Measurements from ENCODE around the gene CAB39L. TPM values are rescaled to one million over a fixed set of nuclear protein-coding genes. Genes with fewer than 3 reads are reported as not detected.
"Not testable (repeated sequence)": the region's sequence is repeated elsewhere in the genome, so short reads cannot be mapped to it uniquely, and the experiment has no call there.

CAB39L gene
- polyA plus RNA-seq, 6 donors from 2014 or later: 2.7 to 6.8 (median 5.4) TPM

- Mint-ChIP-seq H3K27ac (peak overlapping the region in 3 of 6 donors; percentile 10 to 66 (median 11)), H3K36me3 (peaks cover 0 to 14% of the 10 kb centered on the region in 2 donors)
- not testable (repeated sequence) for H3K4me1 Mint-ChIP-seq; H3K9me3 Mint-ChIP-seq; ATAC-seq (ENCODE audit: low read depth in 2 of 2); H3K4me3 Mint-ChIP-seq; H3K27me3 Mint-ChIP-seq; DNase-seq
Observed at GRCh38 chr13:49294723-49295122, 149.1 kb downstream of the CAB39L start.

GRCh38 chr13:49292742-49293486, 150.9 kb downstream of the CAB39L start:
- H3K27ac Mint-ChIP-seq: peak overlapping the region in 1 of 6 donors; percentile 81
- H3K27me3 Mint-ChIP-seq: no peaks in the 10 kb centered on the region
- H3K4me3 Mint-ChIP-seq: no peak overlapping the region
- no peaks in the 10 kb centered on the region for H3K9me3 Mint-ChIP-seq
- no peak for DNase-seq
- H3K4me1 Mint-ChIP-seq: peaks cover 0 to 4% (median 2%) of the 10 kb centered on the region in 3 donors
- H3K36me3 Mint-ChIP-seq: peaks cover 0 to 21% of the 10 kb centered on the region in 2 donors
- no peak for ATAC-seq (ENCODE audit: low read depth in 2 of 2)

- no peaks in the 10 kb centered on the region for H3K9me3 Mint-ChIP-seq
Observed at GRCh38 chr13:49288458-49288857, 155.4 kb downstream of the CAB39L start.

GRCh38 chr13:49287995-49288394, 155.9 kb downstream of the CAB39L start:
- DNase-seq (no peak), ATAC-seq (ENCODE audit: low read depth in 2 of 2) (no peak)
- Mint-ChIP-seq H3K4me1 (no peaks in the 10 kb centered on the region), H3K9me3 (no peaks in the 10 kb centered on the region), H3K27ac (no peak overlapping the region), H3K36me3 (peaks cover 0 to 21% of the 10 kb centered on the region in 2 donors), H3K4me3 (no peak overlapping the region), H3K27me3 (no peaks in the 10 kb centered on the region)

More at GRCh38 chr13:49288458-49288857, 155.4 kb downstream of the CAB39L start:
- DNase-seq: no peak
- ATAC-seq (ENCODE audit: low read depth in 2 of 2): no peak
- Mint-ChIP-seq H3K36me3 (peaks cover 0 to 26% of the 10 kb centered on the region in 2 donors), H3K4me3 (no peak overlapping the region), H3K27ac (no peak overlapping the region), H3K27me3 (no peaks in the 10 kb centered on the region), H3K4me1 (no peaks in the 10 kb centered on the region)

- DNase-seq (no peak), ATAC-seq (ENCODE audit: low read depth in 2 of 2) (no peak)
- Mint-ChIP-seq H3K4me1 (no peaks in the 10 kb centered on the region), H3K27me3 (no peaks in the 10 kb centered on the region), H3K36me3 (peaks cover 0 to 5% of the 10 kb centered on the region in 2 donors), H3K27ac (no peak overlapping the region), H3K4me3 (no peak overlapping the region), H3K9me3 (no peaks in the 10 kb centered on the region)
Observed at GRCh38 chr13:49279885-49280284, 164.0 kb downstream of the CAB39L start.

- Mint-ChIP-seq H3K27me3 (no peaks in the 10 kb centered on the region), H3K9me3 (no peaks in the 10 kb centered on the region), H3K4me3 (peak overlapping the region in 1 of 8 donors; percentile 36), H3K4me1 (no peaks in the 10 kb centered on the region), H3K36me3 (no peaks in the 10 kb centered on the region), H3K27ac (peak overlapping the region in 2 of 6 donors; percentile 16 to 21)
- ATAC-seq (ENCODE audit: low read depth in 2 of 2) (no peak), DNase-seq (no peak)
Observed at GRCh38 chr13:49279112-49279511, 164.8 kb downstream of the CAB39L start.

GRCh38 chr13:49278211-49278610, 165.7 kb downstream of the CAB39L start:
- no peaks in the 10 kb centered on the region for H3K36me3 Mint-ChIP-seq
- no peak overlapping the region for H3K4me3 Mint-ChIP-seq
- no peak overlapping the region for H3K27ac Mint-ChIP-seq
- no peaks in the 10 kb centered on the region for H3K4me1 Mint-ChIP-seq
- no peak for DNase-seq
- no peaks in the 10 kb centered on the region for H3K27me3 Mint-ChIP-seq
- H3K9me3 Mint-ChIP-seq: no peaks in the 10 kb centered on the region
- ATAC-seq (ENCODE audit: low read depth in 2 of 2): no peak

GRCh38 chr13:49272296-49272695, 171.6 kb downstream of the CAB39L start:
- Mint-ChIP-seq H3K4me3 (no peak overlapping the region), H3K36me3 (peaks cover 8 to 9% of the 10 kb centered on the region in 2 donors), H3K27me3 (no peaks in the 10 kb centered on the region), H3K9me3 (no peaks in the 10 kb centered on the region), H3K4me1 (no peaks in the 10 kb centered on the region), H3K27ac (no peak overlapping the region)
- no peak for DNase-seq
- ATAC-seq (ENCODE audit: low read depth in 2 of 2): no peak

- DNase-seq: no peak
- H3K27ac Mint-ChIP-seq: peak overlapping the region in 1 of 6 donors; percentile 59
- no peaks in the 10 kb centered on the region for H3K27me3 Mint-ChIP-seq
- no peaks in the 10 kb centered on the region for H3K9me3 Mint-ChIP-seq
- no peak for ATAC-seq (ENCODE audit: low read depth in 2 of 2)
- H3K4me3 Mint-ChIP-seq: no peak overlapping the region
- H3K36me3 Mint-ChIP-seq: peaks cover 9 to 13% of the 10 kb centered on the region in 2 donors
- H3K4me1 Mint-ChIP-seq: no peaks in the 10 kb centered on the region
Observed at GRCh38 chr13:49271264-49271663, 172.6 kb downstream of the CAB39L start.

- Mint-ChIP-seq H3K4me3 (no peak overlapping the region), H3K4me1 (no peaks in the 10 kb centered on the region), H3K27me3 (no peaks in the 10 kb centered on the region), H3K36me3 (peaks cover 19% of the 10 kb centered on the region in 2 donors), H3K27ac (no peak overlapping the region), H3K9me3 (no peaks in the 10 kb centered on the region)
- ATAC-seq (ENCODE audit: low read depth in 2 of 2) (no peak), DNase-seq (no peak)
Observed at GRCh38 chr13:49265822-49266221, 178.0 kb downstream of the CAB39L start.

GRCh38 chr13:49262634-49263033, 181.2 kb downstream of the CAB39L start:
- H3K27ac Mint-ChIP-seq: no peak overlapping the region

GRCh38 chr13:49259586-49259985, 184.3 kb downstream of the CAB39L start:
- Mint-ChIP-seq H3K36me3 (peaks cover 13 to 14% of the 10 kb centered on the region in 2 donors), H3K27me3 (no peaks in the 10 kb centered on the region), H3K4me3 (peak overlapping the region in 2 of 8 donors; percentile 6 to 28), H3K27ac (no peak overlapping the region), H3K9me3 (no peaks in the 10 kb centered on the region), H3K4me1 (peaks cover 0 to 16% (median 6%) of the 10 kb centered on the region in 3 donors)
- ATAC-seq (ENCODE audit: low read depth in 2 of 2) (no peak), DNase-seq (no peak)

More at GRCh38 chr13:49262634-49263033, 181.2 kb downstream of the CAB39L start:
- Mint-ChIP-seq H3K36me3 (peaks cover 16 to 19% of the 10 kb centered on the region in 2 donors), H3K27me3 (no peaks in the 10 kb centered on the region), H3K4me1 (peaks cover 0 to 10% (median 6%) of the 10 kb centered on the region in 3 donors), H3K9me3 (no peaks in the 10 kb centered on the region), H3K4me3 (no peak overlapping the region)
- ATAC-seq (ENCODE audit: low read depth in 2 of 2) (no peak), DNase-seq (no peak)

Data from naive B cell (primary cell).